ENCODE results near the gene TAMALIN.

- TF ChIP-seq POLR2A (IDR thresholded peaks at IDR 0.05), result no peak
- TF ChIP-seq CTCF (IDR thresholded peaks at IDR 0.05), result no peak
These were observed 46.8 kb upstream of the TAMALIN start for GRCh38 chr12:51959921-51960320.

Measured in esophagus squamous epithelium (tissue), 4 donors.